D341Med (cell line): ENCODE results near the gene MRPL37.

Source experiments
- DNase-seq: peaks from one replicate; pipeline ENCODE4 v3.0.0; 2012; ENCODE audit warnings: low spot score

MRPL37 gene

DNA sequence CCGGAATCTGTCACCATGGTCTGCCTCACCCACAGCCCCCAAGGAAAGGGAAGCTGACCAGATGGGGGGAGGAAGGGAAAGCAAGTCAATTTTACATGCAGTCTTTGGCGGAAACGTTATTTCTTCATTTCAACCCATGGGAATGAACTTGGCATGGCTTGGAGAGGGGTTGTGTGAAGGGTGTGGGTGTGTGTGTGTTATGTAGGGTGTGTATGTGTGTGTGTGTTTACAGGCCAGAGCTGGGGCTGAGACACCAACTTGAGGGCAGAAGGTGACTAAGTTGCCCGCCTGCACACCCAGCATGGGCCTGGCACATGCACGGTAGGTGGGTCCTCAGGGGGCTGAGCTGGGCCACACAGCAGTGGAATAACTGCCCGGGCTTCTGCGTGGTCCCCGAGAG is 65.2 kb downstream of the MRPL37 start:
- DNase-seq: no peak

DNA sequence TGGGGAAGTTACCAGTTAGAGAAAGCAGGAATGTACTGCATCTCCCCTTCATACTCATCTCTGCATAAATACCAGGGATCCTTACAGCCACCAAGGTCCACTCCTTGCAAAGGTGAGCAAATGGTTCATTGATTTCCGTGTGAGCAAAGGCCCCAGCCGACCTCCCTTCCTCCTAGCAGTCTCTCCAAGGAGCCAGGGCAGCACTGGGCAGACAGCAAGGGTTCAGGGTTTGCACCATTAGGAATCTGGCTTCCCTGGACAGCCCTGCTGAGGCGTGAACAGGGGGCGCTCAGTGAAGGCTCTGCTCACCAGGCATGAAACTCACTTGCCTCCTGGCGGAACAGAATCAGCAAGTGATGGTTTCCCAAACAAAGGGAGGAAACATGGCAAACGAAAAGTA is 65.7 kb downstream of the MRPL37 start:
- no peak for DNase-seq

DNA sequence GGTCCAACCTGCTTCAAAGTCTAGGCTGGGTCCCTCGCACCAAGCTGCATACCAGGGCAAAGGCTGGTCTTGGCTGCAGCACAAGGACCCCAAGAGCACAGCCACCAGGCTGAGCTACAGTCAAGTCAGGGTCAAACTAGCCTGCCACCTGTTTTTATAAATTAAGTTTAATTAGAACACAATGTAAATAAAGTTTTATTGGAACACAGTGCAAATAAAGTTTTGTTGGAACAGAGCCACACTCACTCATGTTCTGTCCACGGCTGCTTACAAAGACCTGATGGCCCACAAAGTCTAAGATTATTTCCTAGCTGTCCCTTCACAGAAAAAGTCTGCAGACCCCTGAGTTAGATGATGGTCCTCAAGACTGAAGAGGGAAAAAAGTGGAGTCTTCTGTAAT is 66.2 kb downstream of the MRPL37 start:
- no peak for DNase-seq

DNA sequence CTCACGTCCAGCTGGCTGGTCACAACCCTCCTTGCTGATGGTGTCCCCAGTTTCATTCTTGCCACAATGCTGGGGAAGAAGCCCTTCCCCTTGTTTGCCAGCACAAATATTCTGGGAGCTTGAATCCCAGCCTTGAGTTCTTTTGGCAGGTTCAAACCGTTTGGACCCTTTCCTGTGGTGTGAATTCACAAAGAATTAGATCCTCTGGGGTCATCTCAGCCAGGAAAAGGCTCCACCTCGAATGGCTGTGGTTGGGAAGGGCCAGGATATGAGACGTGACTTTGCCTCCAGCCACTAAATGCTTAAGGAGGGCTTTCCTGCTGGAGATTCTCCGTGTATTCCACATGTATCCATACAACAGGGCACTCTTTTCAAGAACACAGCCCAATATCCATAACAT is 66.9 kb downstream of the MRPL37 start:
- no peak for DNase-seq
